ENCODE measurements around the gene SLC22A2. TPM values are rescaled to one million over a fixed set of nuclear protein-coding genes. Genes with fewer than 3 reads are reported as not detected.

SLC22A2 gene
- total and polyA plus RNA-seq, 10 of the 15 experiments (the other 5 are each of a cell fraction or from before 2014, with no cell fraction given) = 0.12 TPM; not detected in 9

- intact Hi-C loops (cut with micrococcal nuclease; ENCODE audit: unreplicated experiment) (no loop called here), in situ Hi-C loops (cut with MboI) (no loop called here)
- Histone ChIP-seq H4K20me1 (ENCODE audit: control insufficient read depth, insufficient read depth) (no peaks in the 10 kb centered on the region), H3K4me2 (ENCODE audit: control insufficient read depth, insufficient read depth) (no peak overlapping the region), H3K27me3 (replicated peaks in 1 of 2; ENCODE audit: control insufficient read depth in 2 of 2, insufficient read depth in 2 of 2, low read length in 1 of 2) (no peaks in the 10 kb centered on the region; a peak in 1 of 4 replicates), H3K36me3 (ENCODE audit: control insufficient read depth in 2 of 2, insufficient read depth in 2 of 2, low read length in 1 of 2) (no peaks in the 10 kb centered on the region), H3K4me1 (ENCODE audit: control insufficient read depth, insufficient read depth, low read length) (no peaks in the 10 kb centered on the region), H3K9me3 (replicated peaks; ENCODE audit: control insufficient read depth, insufficient read depth, low read length) (no peaks in the 10 kb centered on the region), H3K27ac (ENCODE audit: control insufficient read depth, insufficient read depth) (no peak overlapping the region), H2AFZ (ENCODE audit: control insufficient read depth, low read depth, low read length) (no peak overlapping the region), H3K9ac (ENCODE audit: control insufficient read depth, insufficient read depth, low read length) (no peak overlapping the region), H3K79me2 (ENCODE audit: control insufficient read depth, insufficient read depth, low read length) (no peaks in the 10 kb centered on the region), H3K4me3 (no peak overlapping the region)
- ATAC-seq (no peak), FAIRE-seq (no peak), DNase-seq (ENCODE audit: low read depth, low spot score) (no peak)
- RAD21 ChIA-PET (ENCODE audit: unreplicated experiment) = no interaction called here
- POLR2A ChIA-PET = no interaction called here
- WGBS (ENCODE audit: insufficient coverage, insufficient replicate concordance, low lambda C conversion rate, missing lambda C conversion rate) = 25% methylated on average over 8 of the region's 8 CpGs
- CTCF ChIA-PET = interaction anchor here (1.8 kb wide), 1 partner anchor 158 kb away, joined by 4 read pairs; no protein-coding TSS in a partner anchor
- BruUV-seq (replicated peaks) = no TSS peak
- SMC1A ChIA-PET (ENCODE audit: uncharacterized antibody, unreplicated experiment) = no interaction called here
- no peak for TF ChIP-seq DPF2 (IDR thresholded peaks at IDR 0.05)
- TF ChIP-seq BCL11A (IDR thresholded peaks at IDR 0.05; ENCODE audit: low read depth, low read length) = no peak
- TF ChIP-seq HDAC2 (IDR thresholded peaks at IDR 0.05) = no peak
- TF ChIP-seq ATF3 (IDR thresholded peaks at IDR 0.05; ENCODE audit: borderline replicate concordance, extremely low read depth, low read depth, low read length) = no peak
- no peak for TF ChIP-seq PML (IDR thresholded peaks at IDR 0.05; ENCODE audit: low read length)
- TF ChIP-seq SPI1 (IDR thresholded peaks at IDR 0.05; ENCODE audit: borderline replicate concordance, insufficient read depth, low read depth, low read length) = no peak
- no peak for TF ChIP-seq RFX5 (IDR thresholded peaks at IDR 0.05; ENCODE audit: low read depth, low read length)
- TF ChIP-seq ZNF622 (IDR thresholded peaks at IDR 0.05) = no peak
- TF ChIP-seq RUNX3 (IDR thresholded peaks at IDR 0.05; ENCODE audit: low read length) = no peak
- no peak for TF ChIP-seq GATAD2B (conservative IDR thresholded peaks at IDR 0.05; ENCODE audit: low read depth)
- TF ChIP-seq NFYA (IDR thresholded peaks at IDR 0.05; ENCODE audit: borderline replicate concordance, low read depth, low read length) = no peak
- TF ChIP-seq BCL3 (IDR thresholded peaks at IDR 0.05; ENCODE audit: borderline replicate concordance, insufficient read depth, low read depth, low read length, poor library complexity, severe bottlenecking) = no peak
- TF ChIP-seq CHD1 (IDR thresholded peaks at IDR 0.05; ENCODE audit: low read depth, low read length) = no peak
- no peak for TF ChIP-seq SMAD5 (IDR thresholded peaks at IDR 0.05; ENCODE audit: low read depth)
- TF ChIP-seq STAT3 (IDR thresholded peaks at IDR 0.05; ENCODE audit: low read depth, low read length) = no peak
- TF ChIP-seq ZBTB40 (IDR thresholded peaks at IDR 0.05; ENCODE audit: borderline replicate concordance) = no peak
Observed at GRCh38 chr6:160298121-160298520, 39.5 kb upstream of the SLC22A2 start.

Data from GM12878 (cell line).